ENCODE results near the gene TAS1R2.

DNA sequence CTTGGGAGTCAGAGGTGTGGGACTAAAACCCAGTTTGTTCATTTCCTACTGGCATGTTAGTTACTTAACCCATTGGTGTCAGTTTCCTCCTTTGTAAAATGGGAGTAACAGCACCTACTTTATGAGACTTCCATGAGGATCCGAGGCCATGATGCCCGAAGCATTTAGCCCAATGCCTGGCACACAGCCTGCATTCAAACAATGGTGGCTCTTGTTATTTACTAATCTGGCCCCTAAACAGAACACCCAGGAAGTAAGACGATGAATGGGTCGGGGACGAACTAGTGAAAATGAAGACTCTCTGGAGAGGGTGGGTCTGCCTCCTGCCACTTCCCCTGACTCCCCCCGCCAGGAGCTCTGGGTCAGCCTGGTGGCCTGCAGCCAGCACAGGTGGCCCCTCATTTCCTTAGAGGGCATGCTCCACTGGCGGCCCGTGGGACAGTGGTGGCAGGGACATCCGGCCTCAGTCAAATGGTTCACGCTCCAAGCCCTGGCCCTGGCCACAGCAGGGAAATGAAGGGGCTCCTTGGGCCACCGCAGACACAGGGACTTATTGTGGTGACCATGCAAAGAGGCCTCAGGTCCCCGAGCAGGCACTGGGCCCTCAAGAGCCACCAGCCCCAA, 9.5 kb upstream of the TAS1R2 start:
- TF ChIP-seq TCF4 (CRISPR knock-in tag; IDR thresholded peaks at IDR 0.05; ENCODE audit: borderline replicate concordance): no peak
- no peak for TF ChIP-seq RARB (CRISPR knock-in tag; IDR thresholded peaks at IDR 0.05)
- TF ChIP-seq ZFP3 (CRISPR knock-in tag; IDR thresholded peaks at IDR 0.05): no peak
- TF ChIP-seq ZFP30 (CRISPR knock-in tag; IDR thresholded peaks at IDR 0.05): no peak
- TF ChIP-seq GLIS3 (CRISPR knock-in tag; IDR thresholded peaks at IDR 0.05): no peak
- TF ChIP-seq CSDC2 (CRISPR knock-in tag; IDR thresholded peaks at IDR 0.05): no peak
- TF ChIP-seq, protein P1, sequence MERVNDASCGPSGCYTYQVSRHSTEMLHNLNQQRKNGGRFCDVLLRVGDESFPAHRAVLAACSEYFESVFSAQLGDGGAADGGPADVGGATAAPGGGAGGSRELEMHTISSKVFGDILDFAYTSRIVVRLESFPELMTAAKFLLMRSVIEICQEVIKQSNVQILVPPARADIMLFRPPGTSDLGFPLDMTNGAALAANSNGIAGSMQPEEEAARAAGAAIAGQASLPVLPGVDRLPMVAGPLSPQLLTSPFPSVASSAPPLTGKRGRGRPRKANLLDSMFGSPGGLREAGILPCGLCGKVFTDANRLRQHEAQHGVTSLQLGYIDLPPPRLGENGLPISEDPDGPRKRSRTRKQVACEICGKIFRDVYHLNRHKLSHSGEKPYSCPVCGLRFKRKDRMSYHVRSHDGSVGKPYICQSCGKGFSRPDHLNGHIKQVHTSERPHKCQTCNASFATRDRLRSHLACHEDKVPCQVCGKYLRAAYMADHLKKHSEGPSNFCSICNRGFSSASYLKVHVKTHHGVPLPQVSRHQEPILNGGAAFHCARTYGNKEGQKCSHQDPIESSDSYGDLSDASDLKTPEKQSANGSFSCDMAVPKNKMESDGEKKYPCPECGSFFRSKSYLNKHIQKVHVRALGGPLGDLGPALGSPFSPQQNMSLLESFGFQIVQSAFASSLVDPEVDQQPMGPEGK (CRISPR knock-in tag; IDR thresholded peaks at IDR 0.05; ENCODE audit: borderline replicate concordance): no peak
- no peak for TF ChIP-seq SNAI2 (CRISPR knock-in tag; IDR thresholded peaks at IDR 0.05)
- TF ChIP-seq, protein P2, sequence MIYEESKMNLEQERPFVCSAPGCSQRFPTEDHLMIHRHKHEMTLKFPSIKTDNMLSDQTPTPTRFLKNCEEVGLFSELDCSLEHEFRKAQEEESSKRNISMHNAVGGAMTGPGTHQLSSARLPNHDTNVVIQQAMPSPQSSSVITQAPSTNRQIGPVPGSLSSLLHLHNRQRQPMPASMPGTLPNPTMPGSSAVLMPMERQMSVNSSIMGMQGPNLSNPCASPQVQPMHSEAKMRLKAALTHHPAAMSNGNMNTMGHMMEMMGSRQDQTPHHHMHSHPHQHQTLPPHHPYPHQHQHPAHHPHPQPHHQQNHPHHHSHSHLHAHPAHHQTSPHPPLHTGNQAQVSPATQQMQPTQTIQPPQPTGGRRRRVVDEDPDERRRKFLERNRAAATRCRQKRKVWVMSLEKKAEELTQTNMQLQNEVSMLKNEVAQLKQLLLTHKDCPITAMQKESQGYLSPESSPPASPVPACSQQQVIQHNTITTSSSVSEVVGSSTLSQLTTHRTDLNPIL (CRISPR knock-in tag; IDR thresholded peaks at IDR 0.05; ENCODE audit: low read depth): no peak
- no peak for TF ChIP-seq TOX (CRISPR knock-in tag; IDR thresholded peaks at IDR 0.05; ENCODE audit: borderline replicate concordance)
- TF ChIP-seq ISL1 (CRISPR knock-in tag; IDR thresholded peaks at IDR 0.05): no peak
- TF ChIP-seq, protein P3, sequence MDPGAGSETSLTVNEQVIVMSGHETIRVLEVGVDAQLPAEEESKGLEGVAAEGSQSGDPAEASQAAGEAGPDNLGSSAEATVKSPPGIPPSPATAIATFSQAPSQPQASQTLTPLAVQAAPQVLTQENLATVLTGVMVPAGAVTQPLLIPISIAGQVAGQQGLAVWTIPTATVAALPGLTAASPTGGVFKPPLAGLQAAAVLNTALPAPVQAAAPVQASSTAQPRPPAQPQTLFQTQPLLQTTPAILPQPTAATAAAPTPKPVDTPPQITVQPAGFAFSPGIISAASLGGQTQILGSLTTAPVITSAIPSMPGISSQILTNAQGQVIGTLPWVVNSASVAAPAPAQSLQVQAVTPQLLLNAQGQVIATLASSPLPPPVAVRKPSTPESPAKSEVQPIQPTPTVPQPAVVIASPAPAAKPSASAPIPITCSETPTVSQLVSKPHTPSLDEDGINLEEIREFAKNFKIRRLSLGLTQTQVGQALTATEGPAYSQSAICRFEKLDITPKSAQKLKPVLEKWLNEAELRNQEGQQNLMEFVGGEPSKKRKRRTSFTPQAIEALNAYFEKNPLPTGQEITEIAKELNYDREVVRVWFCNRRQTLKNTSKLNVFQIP (CRISPR knock-in tag; IDR thresholded peaks at IDR 0.05; ENCODE audit: borderline replicate concordance, low read depth): no peak
- no peak for TF ChIP-seq ARNTL (CRISPR knock-in tag; IDR thresholded peaks at IDR 0.05; ENCODE audit: borderline replicate concordance, low read depth)
- TF ChIP-seq PPARA (CRISPR knock-in tag; IDR thresholded peaks at IDR 0.05; ENCODE audit: borderline replicate concordance): no peak
